Measurements from ENCODE around the gene PLXNA1. TPM values are rescaled to one million over a fixed set of nuclear protein-coding genes. Genes with fewer than 3 reads are reported as not detected.

Gene PLXNA1
- total and polyA plus RNA-seq, 2 of the 8 experiments (the other 6 are each of a cell fraction or from before 2014, with no cell fraction given): 47.5 to 54.9 TPM

GRCh38 chr3:126959921-126960603 lies 22.9 kb upstream of the PLXNA1 start:
- Histone ChIP-seq H3K27ac (ENCODE audit: low read depth, low read length) (no peak overlapping the region; the same call in 1 of the 2 replicates), H3K4me3 (ENCODE audit: extremely low read depth in 1 of 4, insufficient read depth in 2 of 4, low read depth in 3 of 4, low read length in 4 of 4) (no peak overlapping the region), H2BK120ac (replicated peaks; ENCODE audit: low read depth, low read length) (no peak overlapping the region), H2AK5ac (ENCODE audit: low read depth, low read length) (no peak overlapping the region), H4K91ac (replicated peaks; ENCODE audit: insufficient read length, low read length) (no peak overlapping the region), H2BK20ac (ENCODE audit: low read length) (no peak overlapping the region), H2BK5ac (ENCODE audit: low read depth, low read length) (peak overlapping the region; percentile 71), H3K27me3 (replicated peaks in 1 of 4; ENCODE audit: control insufficient read depth in 3 of 4, extremely low read depth in 1 of 4, insufficient read depth in 3 of 4, low read length in 3 of 4) (no peaks in the 10 kb centered on the region; a peak in 1 of 7 replicates), H3K4me1 (replicated peaks in 1 of 4; ENCODE audit: control insufficient read depth in 3 of 4, insufficient read depth in 4 of 4, low read length in 3 of 4) (peaks cover 0 to 10% (median 7%) of the 10 kb centered on the region in 4 experiments; a peak in 3 of 7 replicates), H2AFZ (ENCODE audit: low read length) (no peak overlapping the region), H3K9ac (replicated peaks in 1 of 4; ENCODE audit: extremely low read depth in 1 of 4, low read depth in 3 of 4, low read length in 3 of 4) (no peak overlapping the region), H4K20me1 (replicated peaks in 1 of 2; ENCODE audit: control insufficient read depth in 1 of 2, insufficient read depth in 2 of 2, low read length in 2 of 2) (peaks cover 0 to 3% of the 10 kb centered on the region in 2 experiments), H2BK15ac (ENCODE audit: low read length) (0 out of 2 replicates have a peak overlapping the region, but pooled peaks have one; percentile 81), H2BK12ac (ENCODE audit: low read depth, low read length) (peak overlapping the region; percentile 0; the same call in 1 of the 2 replicates), H3K23ac (ENCODE audit: insufficient read length) (no peak overlapping the region), H3K36me3 (ENCODE audit: control insufficient read depth in 2 of 4, insufficient read depth in 4 of 4, low read length in 3 of 4) (no peaks in the 10 kb centered on the region; a peak in 1 of 8 replicates), H3K14ac (ENCODE audit: insufficient read length) (no peak overlapping the region), H3K18ac (ENCODE audit: extremely low read depth, low read length) (peak overlapping the region; percentile 48), H3K79me1 (ENCODE audit: low read depth, low read length) (no peaks in the 10 kb centered on the region), H3K4ac (replicated peaks; ENCODE audit: insufficient read length, low read depth, low read length) (no peak overlapping the region), H3K56ac (replicated peaks; ENCODE audit: insufficient read length, low read depth, low read length) (no peak overlapping the region), H3K9me3 (ENCODE audit: insufficient read depth in 2 of 2, low read depth in 1 of 2, low read length in 1 of 2) (no peaks in the 10 kb centered on the region), H4K8ac (ENCODE audit: extremely low read depth, insufficient read depth, low read length) (no peak overlapping the region; the same call in 1 of the 2 replicates), H3K23me2 (ENCODE audit: low read depth, low read length) (no peaks in the 10 kb centered on the region), H4K5ac (ENCODE audit: insufficient read length, low read depth, low read length) (no peak overlapping the region), H3K79me2 (ENCODE audit: control insufficient read depth in 1 of 2, insufficient read depth in 2 of 2, low read length in 2 of 2) (no peaks in the 10 kb centered on the region), H3K4me2 (ENCODE audit: insufficient read depth in 1 of 2, low read depth in 2 of 2, low read length in 2 of 2) (no peak overlapping the region)
- ChIA-PET CTCF (ENCODE audit: partially characterized antibody) (interaction anchor here (0.7 to 2.1 kb wide), 8 partner anchors 9 to 280 kb away, joined by 3 to 8 read pairs (median 4); no protein-coding TSS in a partner anchor), POLR2A (ENCODE audit: partially characterized antibody) (interaction anchor here (0.6 kb wide), 1 partner anchor 208 kb away, joined by 3 read pairs; no protein-coding TSS in a partner anchor)
- no peak for DNase-seq (ENCODE audit: low read depth in 1 of 2, low spot score in 2 of 2)
- 75% methylated on average over 16 of the region's 17 CpGs; no CpG with 5 or more reads in 1 of the 2 experiments for WGBS, 2 experiments (ENCODE audit: extremely low coverage in 1 of 2, insufficient coverage in 1 of 2, insufficient read length in 1 of 2, insufficient replicate concordance in 2 of 2, low coverage in 1 of 2, low lambda C conversion rate in 2 of 2, missing lambda C conversion rate in 1 of 2)
- no peak for FAIRE-seq
- TF ChIP-seq ATF2 (IDR thresholded peaks at IDR 0.05; ENCODE audit: low read length): no peak
- no peak for TF ChIP-seq KDM1A (IDR thresholded peaks at IDR 0.05; ENCODE audit: borderline replicate concordance, low read length)
- TF ChIP-seq HDAC2 (IDR thresholded peaks at IDR 0.05; ENCODE audit: borderline replicate concordance in 1 of 2, low read depth in 2 of 2, low read length in 2 of 2): no peak
- no peak for TF ChIP-seq BACH1 (IDR thresholded peaks at IDR 0.05; ENCODE audit: low read length)
- no peak for TF ChIP-seq CEBPB (IDR thresholded peaks at IDR 0.05; ENCODE audit: low read depth, low read length)
- peak; percentile 65; the same call in 1 of the 2 replicates for TF ChIP-seq MAX (IDR thresholded peaks at IDR 0.05)
- no peak for TF ChIP-seq SIX5 (IDR thresholded peaks at IDR 0.05; ENCODE audit: low read depth, low read length)
- TF ChIP-seq CTBP2 (IDR thresholded peaks at IDR 0.05; ENCODE audit: borderline replicate concordance, insufficient read depth, insufficient read length, low read length): no peak

All from H1 (cell line).